ENCODE data around the gene KNOP1. TPM values are rescaled to one million over a fixed set of nuclear protein-coding genes. Genes with fewer than 3 reads are reported as not detected.

The KNOP1 gene
- total RNA-seq, 2 donors from 2014 or later, result 14.2 to 28.0 TPM

GRCh38 chr16:19745286-19746010 is 27.4 kb upstream of the KNOP1 start:
- intact Hi-C loops (cut with DNase I), result no loop called here
- no peak for DNase-seq

GRCh38 chr16:19744670-19745069 is 26.6 kb upstream of the KNOP1 start:
- no peak for DNase-seq
- Histone ChIP-seq H3K4me3 (no peak overlapping the region), H3K27ac (no peak overlapping the region), H3K36me3 (no peaks in the 10 kb centered on the region), H3K9ac (ENCODE audit: low read depth in 2 of 2, low read length in 2 of 2) (no peak overlapping the region), H3K4me1 (no peaks in the 10 kb centered on the region), H3K9me3 (no peaks in the 10 kb centered on the region), H3K27me3 (no peaks in the 10 kb centered on the region)
- intact Hi-C loops (cut with DNase I), result no loop called here
- TF ChIP-seq CTCF (IDR thresholded peaks at IDR 0.05), result no peak

More at GRCh38 chr16:19745286-19746010, 27.4 kb upstream of the KNOP1 start:
- TF ChIP-seq CTCF (IDR thresholded peaks at IDR 0.05), result no peak
- Histone ChIP-seq H3K36me3 (no peaks in the 10 kb centered on the region), H3K27me3 (no peaks in the 10 kb centered on the region), H3K4me1 (no peaks in the 10 kb centered on the region), H3K27ac (no peak overlapping the region), H3K9me3 (no peaks in the 10 kb centered on the region), H3K4me3 (no peak overlapping the region), H3K9ac (ENCODE audit: low read depth in 2 of 2, low read length in 2 of 2) (no peak overlapping the region)

GRCh38 chr16:19743816-19744159 is 25.8 kb upstream of the KNOP1 start:
- Histone ChIP-seq H3K4me3 (no peak overlapping the region), H3K36me3 (no peaks in the 10 kb centered on the region), H3K27me3 (no peaks in the 10 kb centered on the region), H3K27ac (no peak overlapping the region), H3K9me3 (no peaks in the 10 kb centered on the region), H3K9ac (ENCODE audit: low read depth in 2 of 2, low read length in 2 of 2) (no peak overlapping the region), H3K4me1 (no peaks in the 10 kb centered on the region)
- no peak for DNase-seq
- intact Hi-C loops (cut with DNase I), result no loop called here
- no peak for TF ChIP-seq CTCF (IDR thresholded peaks at IDR 0.05)

- Histone ChIP-seq H3K36me3 (no peaks in the 10 kb centered on the region), H3K27ac (no peak overlapping the region), H3K9me3 (no peaks in the 10 kb centered on the region), H3K9ac (ENCODE audit: low read depth in 2 of 2, low read length in 2 of 2) (no peak overlapping the region), H3K27me3 (no peaks in the 10 kb centered on the region), H3K4me1 (no peaks in the 10 kb centered on the region), H3K4me3 (no peak overlapping the region)
- no peak for TF ChIP-seq CTCF (IDR thresholded peaks at IDR 0.05)
- intact Hi-C loops (cut with DNase I), result no loop called here
- DNase-seq, result no peak
Observed at GRCh38 chr16:19741354-19741753, 23.3 kb upstream of the KNOP1 start.

GRCh38 chr16:19737306-19738038 is 19.4 kb upstream of the KNOP1 start:
- intact Hi-C loops (cut with DNase I), result no loop called here

More at GRCh38 chr16:19737306-19738038, 19.4 kb upstream of the KNOP1 start:
- no peak overlapping the region for H3K27ac ChIP-seq
- no peak overlapping the region for H3K9ac ChIP-seq (ENCODE audit: low read depth in 2 of 2, low read length in 2 of 2)
- no peaks in the 10 kb centered on the region for H3K36me3 ChIP-seq
- no peaks in the 10 kb centered on the region for H3K27me3 ChIP-seq
- no peak for DNase-seq
- no peak overlapping the region for H3K4me3 ChIP-seq
- H3K9me3 ChIP-seq, result no peaks in the 10 kb centered on the region
- TF ChIP-seq CTCF (IDR thresholded peaks at IDR 0.05), result no peak
- H3K4me1 ChIP-seq, result no peaks in the 10 kb centered on the region

All from colonic mucosa (tissue), 4 donors.